OCI-LY7 (cell line): ENCODE results near the gene ACSL6.

Experiments
- CTCF ChIP-seq: fragments of 200-600 bp; sonication (generic); conservative IDR thresholded peaks from 2 replicates; pipeline ENCODE4 v1.5.1; 2014; ENCODE audit warnings: mild to moderate bottlenecking, antibody characterized with exemption, low read length, moderate library complexity, mixed read lengths
- EZH2phosphoT487 ChIP-seq: fragments of 200-600 bp; sonication (generic); IDR thresholded peaks from 2 replicates; pipeline ENCODE4 v1.6.1; 2018; ENCODE audit warnings: low read depth, borderline replicate concordance, mild to moderate bottlenecking, mixed run types, antibody characterized with exemption, low read length, moderate library complexity, mixed read lengths

- TF ChIP-seq EZH2phosphoT487 (no peak), CTCF (no peak)
Measured at GRCh38 chr5:132010989-132011621, 353 bp downstream of the ACSL6 start.
